Activated naive CD8-positive, alpha-beta T cell (primary cell): Measurements from ENCODE around the gene PLXNA4.

Experiments used
- H3K27ac Mint-ChIP-seq: one replicate; pipeline ENCODE4 v1.8.0; 2021; ENCODE audit warnings: mixed read lengths
- H3K27me3 Mint-ChIP-seq: one replicate; pipeline ENCODE4 v1.8.0; 2021; ENCODE audit warnings: mixed read lengths
- H3K36me3 Mint-ChIP-seq: one replicate; pipeline ENCODE4 v1.8.0; 2021; ENCODE audit warnings: mixed read lengths
- H3K4me1 Mint-ChIP-seq: one replicate; pipeline ENCODE4 v1.8.0; 2021; ENCODE audit warnings: low read depth, mixed read lengths
- H3K4me3 Mint-ChIP-seq: one replicate; pipeline ENCODE4 v1.8.0; 2021; ENCODE audit warnings: mild to moderate bottlenecking, mixed read lengths
- H3K9me3 Mint-ChIP-seq: one replicate; pipeline ENCODE4 v1.8.0; 2021; ENCODE audit warnings: low read depth, mixed read lengths

Gene PLXNA4

GRCh38 chr7:132416395-132416794 is 159.9 kb downstream of the PLXNA4 start:
- Mint-ChIP-seq H3K4me3 (no peak overlapping the region), H3K36me3 (peaks cover 4% of the 10 kb centered on the region), H3K4me1 (peaks cover 3% of the 10 kb centered on the region), H3K27ac (no peak overlapping the region), H3K9me3 (peaks cover 8% of the 10 kb centered on the region), H3K27me3 (no peaks in the 10 kb centered on the region)

- H3K9me3 Mint-ChIP-seq, result no peaks in the 10 kb centered on the region
- peaks cover 3% of the 10 kb centered on the region for H3K4me1 Mint-ChIP-seq
- no peak overlapping the region for H3K27ac Mint-ChIP-seq
- H3K27me3 Mint-ChIP-seq, result no peaks in the 10 kb centered on the region
- H3K36me3 Mint-ChIP-seq, result no peaks in the 10 kb centered on the region
- H3K4me3 Mint-ChIP-seq, result no peak overlapping the region
These were observed 161.0 kb downstream of the PLXNA4 start for GRCh38 chr7:132415259-132415658.

GRCh38 chr7:132414857-132415256 is 161.4 kb downstream of the PLXNA4 start:
- Mint-ChIP-seq H3K9me3 (no peaks in the 10 kb centered on the region), H3K4me1 (peaks cover 3% of the 10 kb centered on the region), H3K27me3 (no peaks in the 10 kb centered on the region), H3K36me3 (no peaks in the 10 kb centered on the region), H3K27ac (no peak overlapping the region), H3K4me3 (no peak overlapping the region)

GRCh38 chr7:132412435-132412834 is 163.8 kb downstream of the PLXNA4 start:
- Mint-ChIP-seq H3K4me3 (no peak overlapping the region), H3K27ac (no peak overlapping the region), H3K27me3 (no peaks in the 10 kb centered on the region), H3K9me3 (no peaks in the 10 kb centered on the region), H3K36me3 (no peaks in the 10 kb centered on the region), H3K4me1 (no peaks in the 10 kb centered on the region)

- Mint-ChIP-seq H3K27me3 (no peaks in the 10 kb centered on the region), H3K4me1 (no peaks in the 10 kb centered on the region), H3K36me3 (no peaks in the 10 kb centered on the region), H3K9me3 (no peaks in the 10 kb centered on the region), H3K4me3 (no peak overlapping the region), H3K27ac (no peak overlapping the region)
These were observed 165.3 kb downstream of the PLXNA4 start for GRCh38 chr7:132410861-132411541.

GRCh38 chr7:132410385-132410784 is 165.9 kb downstream of the PLXNA4 start:
- Mint-ChIP-seq H3K4me1 (no peaks in the 10 kb centered on the region), H3K9me3 (no peaks in the 10 kb centered on the region), H3K27ac (no peak overlapping the region), H3K4me3 (no peak overlapping the region), H3K36me3 (no peaks in the 10 kb centered on the region), H3K27me3 (no peaks in the 10 kb centered on the region)

GRCh38 chr7:132407764-132408163 is 168.5 kb downstream of the PLXNA4 start:
- H3K27ac Mint-ChIP-seq, result no peak overlapping the region
- H3K36me3 Mint-ChIP-seq, result no peaks in the 10 kb centered on the region
- H3K4me3 Mint-ChIP-seq, result no peak overlapping the region
- H3K9me3 Mint-ChIP-seq, result no peaks in the 10 kb centered on the region
- H3K27me3 Mint-ChIP-seq, result no peaks in the 10 kb centered on the region
- no peaks in the 10 kb centered on the region for H3K4me1 Mint-ChIP-seq

GRCh38 chr7:132406039-132406438 is 170.2 kb downstream of the PLXNA4 start:
- H3K27ac Mint-ChIP-seq, result no peak overlapping the region
- no peak overlapping the region for H3K4me3 Mint-ChIP-seq
- peaks cover 4% of the 10 kb centered on the region for H3K36me3 Mint-ChIP-seq
- H3K9me3 Mint-ChIP-seq, result no peaks in the 10 kb centered on the region
- no peaks in the 10 kb centered on the region for H3K27me3 Mint-ChIP-seq
- no peaks in the 10 kb centered on the region for H3K4me1 Mint-ChIP-seq

GRCh38 chr7:132404261-132404660 is 172.0 kb downstream of the PLXNA4 start:
- Mint-ChIP-seq H3K4me3 (no peak overlapping the region), H3K9me3 (no peaks in the 10 kb centered on the region), H3K4me1 (no peaks in the 10 kb centered on the region), H3K27me3 (no peaks in the 10 kb centered on the region), H3K36me3 (peaks cover 4% of the 10 kb centered on the region), H3K27ac (no peak overlapping the region)

- no peak overlapping the region for H3K27ac Mint-ChIP-seq
- H3K4me1 Mint-ChIP-seq, result no peaks in the 10 kb centered on the region
- H3K36me3 Mint-ChIP-seq, result peaks cover 4% of the 10 kb centered on the region
- no peaks in the 10 kb centered on the region for H3K27me3 Mint-ChIP-seq
- H3K4me3 Mint-ChIP-seq, result no peak overlapping the region
- H3K9me3 Mint-ChIP-seq, result no peaks in the 10 kb centered on the region
These were observed 172.7 kb downstream of the PLXNA4 start for GRCh38 chr7:132403465-132404110.

- Mint-ChIP-seq H3K36me3 (peaks cover 4% of the 10 kb centered on the region), H3K4me1 (no peaks in the 10 kb centered on the region), H3K9me3 (no peaks in the 10 kb centered on the region), H3K27ac (no peak overlapping the region), H3K27me3 (no peaks in the 10 kb centered on the region), H3K4me3 (no peak overlapping the region)
These were observed 173.5 kb downstream of the PLXNA4 start for GRCh38 chr7:132402751-132403245.

GRCh38 chr7:132402096-132402495 is 174.2 kb downstream of the PLXNA4 start:
- H3K27me3 Mint-ChIP-seq, result no peaks in the 10 kb centered on the region
- H3K4me1 Mint-ChIP-seq, result no peaks in the 10 kb centered on the region
- H3K27ac Mint-ChIP-seq, result no peak overlapping the region
- H3K9me3 Mint-ChIP-seq, result no peaks in the 10 kb centered on the region
- H3K4me3 Mint-ChIP-seq, result no peak overlapping the region
- peaks cover 4% of the 10 kb centered on the region for H3K36me3 Mint-ChIP-seq

- H3K9me3 Mint-ChIP-seq, result no peaks in the 10 kb centered on the region
- no peak overlapping the region for H3K27ac Mint-ChIP-seq
- H3K4me1 Mint-ChIP-seq, result no peaks in the 10 kb centered on the region
- H3K27me3 Mint-ChIP-seq, result no peaks in the 10 kb centered on the region
- H3K36me3 Mint-ChIP-seq, result peaks cover 4% of the 10 kb centered on the region
- no peak overlapping the region for H3K4me3 Mint-ChIP-seq
These were observed 175.6 kb downstream of the PLXNA4 start for GRCh38 chr7:132400561-132401142.

- Mint-ChIP-seq H3K27ac (no peak overlapping the region), H3K27me3 (no peaks in the 10 kb centered on the region), H3K4me3 (no peak overlapping the region), H3K9me3 (no peaks in the 10 kb centered on the region), H3K36me3 (peaks cover 4% of the 10 kb centered on the region), H3K4me1 (peaks cover 4% of the 10 kb centered on the region)
These were observed 176.9 kb downstream of the PLXNA4 start for GRCh38 chr7:132399367-132399766.

GRCh38 chr7:132398253-132398925 is 177.9 kb downstream of the PLXNA4 start:
- Mint-ChIP-seq H3K4me1 (peaks cover 5% of the 10 kb centered on the region), H3K9me3 (no peaks in the 10 kb centered on the region), H3K27me3 (no peaks in the 10 kb centered on the region), H3K36me3 (peaks cover 4% of the 10 kb centered on the region), H3K4me3 (no peak overlapping the region), H3K27ac (no peak overlapping the region)
